A673 (cell line): ENCODE measurements around the gene HOMER2.
"Not testable (repeated sequence)": the region's sequence is repeated elsewhere in the genome, so short reads cannot be mapped to it uniquely, and the experiment has no call there.

ENCODE experiments used
- EZH2 ChIP-seq: fragments of 200-600 bp; sonication (generic); IDR thresholded peaks from 2 replicates; pipeline ENCODE4 v1.6.1; 2017; ENCODE audit warnings: borderline replicate concordance, low read depth, mild to moderate bottlenecking, mixed read lengths, antibody characterized with exemption, low read length; ENCODE audit not compliant: poor library complexity, severe bottlenecking
- TF ChIP-seq, protein P1 (sequence below): fragments of 300-800, 200-600 bp; sonication (generic); conservative IDR thresholded peaks from 2 replicates; pipeline ENCODE4 v1.5.1; 2017; ENCODE audit warnings: low read depth, mild to moderate bottlenecking, antibody characterized with exemption, low read length, moderate library complexity, mixed read lengths

DNA sequence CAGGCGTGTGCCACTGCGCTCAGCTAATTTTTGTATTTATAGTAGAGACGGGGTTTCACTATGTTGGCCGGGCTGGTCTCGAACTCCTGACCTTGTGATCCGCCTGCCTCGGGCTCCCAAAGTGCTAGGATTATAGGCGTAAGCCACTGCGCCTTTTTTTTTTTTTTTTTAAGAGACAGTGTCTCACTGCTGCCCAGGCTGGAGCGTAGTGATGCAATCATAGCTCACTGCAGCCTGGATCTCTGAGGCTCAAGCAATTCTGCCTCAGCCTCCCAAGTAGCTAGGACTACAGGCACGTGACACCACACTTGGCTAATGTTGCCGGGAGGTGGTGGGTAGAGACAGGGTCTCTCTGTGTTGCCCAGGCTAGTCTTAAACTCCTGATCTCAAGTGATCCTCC lies 59.0 kb downstream of the HOMER2 start:
- TF ChIP-seq, protein P1, sequence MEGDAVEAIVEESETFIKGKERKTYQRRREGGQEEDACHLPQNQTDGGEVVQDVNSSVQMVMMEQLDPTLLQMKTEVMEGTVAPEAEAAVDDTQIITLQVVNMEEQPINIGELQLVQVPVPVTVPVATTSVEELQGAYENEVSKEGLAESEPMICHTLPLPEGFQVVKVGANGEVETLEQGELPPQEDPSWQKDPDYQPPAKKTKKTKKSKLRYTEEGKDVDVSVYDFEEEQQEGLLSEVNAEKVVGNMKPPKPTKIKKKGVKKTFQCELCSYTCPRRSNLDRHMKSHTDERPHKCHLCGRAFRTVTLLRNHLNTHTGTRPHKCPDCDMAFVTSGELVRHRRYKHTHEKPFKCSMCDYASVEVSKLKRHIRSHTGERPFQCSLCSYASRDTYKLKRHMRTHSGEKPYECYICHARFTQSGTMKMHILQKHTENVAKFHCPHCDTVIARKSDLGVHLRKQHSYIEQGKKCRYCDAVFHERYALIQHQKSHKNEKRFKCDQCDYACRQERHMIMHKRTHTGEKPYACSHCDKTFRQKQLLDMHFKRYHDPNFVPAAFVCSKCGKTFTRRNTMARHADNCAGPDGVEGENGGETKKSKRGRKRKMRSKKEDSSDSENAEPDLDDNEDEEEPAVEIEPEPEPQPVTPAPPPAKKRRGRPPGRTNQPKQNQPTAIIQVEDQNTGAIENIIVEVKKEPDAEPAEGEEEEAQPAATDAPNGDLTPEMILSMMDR = not testable (repeated sequence)
- TF ChIP-seq EZH2 = not testable (repeated sequence)
